Pancreas (tissue), 10 donors: ENCODE data around the gene ID3. TPM values are rescaled to one million over a fixed set of nuclear protein-coding genes. Genes with fewer than 3 reads are reported as not detected.

ENCODE experiments used
- ATAC-seq, 4 donors: fragments of 200-7000 bp; cut with Tn5 transposase; one replicate each; pipeline versions ENCODE4 v1.8.0 to v1.9.1; 2020; ENCODE audit warnings: mild to moderate bottlenecking in 4 of 4, moderate library complexity in 4 of 4
- DNase-seq, 6 donors: peaks; one replicate each; pipeline ENCODE4 v3.0.0-alpha.2; 2020
- FAIRE-seq: peaks from 2 replicates; lab custom pipeline; 2012; peaks lifted over from hg19 to GRCh38; lab: Jason Lieb, UNC
- H3K27ac ChIP-seq, 4 donors: fragments of 200-600 bp; sonication (generic); 1 replicate in 3 of 4; 2 replicates in 1 of 4; pipeline versions ENCODE4 v1.5.0 to v1.8.0; 2020
- H3K27me3 ChIP-seq, 4 donors: fragments of 200-600 bp; one replicate each; pipeline ENCODE4 v1.8.0; 2021
- H3K36me3 ChIP-seq, 3 donors: fragments of 200-600 bp; sonication (generic) in 1 of 3; one replicate each; pipeline versions ENCODE4 v1.5.0 to v1.8.0; 2020 to 2021
- H3K4me1 ChIP-seq, 3 donors: fragments of 200-600 bp; one replicate each; pipeline ENCODE4 v1.8.0; 2021
- H3K4me3 ChIP-seq, 4 donors: fragments of 200-600 bp; sonication (generic) in 2 of 4; one replicate each; pipeline versions ENCODE4 v1.5.0 to v1.8.0; 2020 to 2021
- H3K9me3 ChIP-seq, 4 donors: fragments of 200-600 bp; one replicate each; pipeline ENCODE4 v1.8.0; 2021
- CTCF ChIP-seq, 4 donors: fragments of 200-600 bp; sonication (generic) in 3 of 4; IDR thresholded peaks; one replicate each; pipeline versions ENCODE4 v1.5.0 to v1.8.0; 2021; ENCODE audit warnings: antibody characterized with exemption in 4 of 4
- WGBS, 2 donors: extraction: QIAGEN DNeasy Blood & Tissue Kit; methylation state at CpG; one replicate each; pipeline ENCODE4 v1.1.7; 2013; 5-methylcytosine and 5-hydroxymethylcytosine counted together
- intact Hi-C, 3 donors: fragments of 100-400 bp; cut with DNase I; formaldehyde crosslinking; loops; one replicate each; pipeline versions ENCODE4 v1.11.1 to v1.14.2; 2022
- polyA plus RNA-seq, 2 donors: library from polyadenylated mRNA; stranded (reverse); fragments of 200-250 nt; gene quantifications; one replicate each; pipeline ENCODE4 v1.2.3, GENCODE V29; 2013
- total RNA-seq, 6 donors: library from RNA; stranded (reverse); fragmentation: NEBNext Ultra II Directional in 4 of 6; extraction: Animal tissue kit (Norgen Biotek cat#: 25700) in 4 of 6; gene quantifications; one replicate each; pipeline versions ENCODE4 v1.2.1 to v1.2.4, GENCODE V29; 2021 to 2023
- donor health status: healthy with polysubstance abuse.
- donor health status: DM: no; HTN: no; CAD: no; lungs with moderate emphysema.
- donor health status: DM: no; HTN: no; CAD: no.
- donor health status: control.
- donor health status: control.
- donor health status: Bipolar disorder and iron deficiency.
- donor health status: DM: yes; HTN: yes; CAD: no.
- donor health status: DM: no; HTN: no; CAD: no.
- donor health status: DM: no; HTN: no; CAD: no.
- donor health status: DM: yes; HTN: yes; CAD: no.

ID3 gene
- total and polyA plus RNA-seq, 8 donors, result 16.6 to 54.0 (median 36.8) TPM

GRCh38 chr1:23539698-23540266 lies 19.5 kb downstream of the ID3 start:
- Histone ChIP-seq H3K4me1 (peaks cover 0 to 7% (median 0%) of the 10 kb centered on the region in 3 donors), H3K36me3 (no peaks in the 10 kb centered on the region), H3K27ac (no peak overlapping the region), H3K4me3 (peak overlapping the region in 1 of 4 donors; percentile 21), H3K9me3 (no peaks in the 10 kb centered on the region), H3K27me3 (no peaks in the 10 kb centered on the region)
- ATAC-seq (peak; percentile 91 to 95 (median 94)), FAIRE-seq (no peak), DNase-seq (peak; percentile 79 to 93 (median 85))
- intact Hi-C loops, result loop anchor here in 1 of 3 donors (10.0 kb wide), 1 partner anchor 95 kb away; no protein-coding TSS in a partner anchor
- TF ChIP-seq CTCF (IDR thresholded peaks at IDR 0.05), result peak; percentile 76 to 90 (median 89)
- WGBS, 2 donors, result 4% methylated on average over 16 of the region's 16 CpGs

GRCh38 chr1:23537296-23537973 lies 21.9 kb downstream of the ID3 start:
- DNase-seq, result no peak
- intact Hi-C loops, result no loop called here
- Histone ChIP-seq H3K4me3 (no peak overlapping the region), H3K4me1 (peaks cover 0 to 7% (median 0%) of the 10 kb centered on the region in 3 donors), H3K36me3 (no peaks in the 10 kb centered on the region), H3K27ac (no peak overlapping the region), H3K27me3 (no peaks in the 10 kb centered on the region), H3K9me3 (no peaks in the 10 kb centered on the region)
- no peak for TF ChIP-seq CTCF (IDR thresholded peaks at IDR 0.05)
- no peak for FAIRE-seq
- no peak for ATAC-seq
- 70 to 81% methylated on average over 9 of the region's 9 CpGs for WGBS, 2 donors

- no peaks in the 10 kb centered on the region for H3K9me3 ChIP-seq
- H3K27ac ChIP-seq, result no peak overlapping the region
- intact Hi-C loops, result no loop called here
- ATAC-seq, result peak in 1 of 4 donors; percentile 11
- no peak for FAIRE-seq
- WGBS, 2 donors, result 85 to 90% methylated on average over 6 of the region's 6 CpGs
- no peaks in the 10 kb centered on the region for H3K27me3 ChIP-seq
- H3K4me3 ChIP-seq, result no peak overlapping the region
- DNase-seq, result no peak
- H3K4me1 ChIP-seq, result peaks cover 7 to 11% (median 7%) of the 10 kb centered on the region in 3 donors
- H3K36me3 ChIP-seq, result no peaks in the 10 kb centered on the region
- no peak for TF ChIP-seq CTCF (IDR thresholded peaks at IDR 0.05)
These were observed 25.9 kb downstream of the ID3 start for GRCh38 chr1:23533246-23534023.

GRCh38 chr1:23531562-23532094 lies 27.7 kb downstream of the ID3 start:
- Histone ChIP-seq H3K9me3 (no peaks in the 10 kb centered on the region), H3K36me3 (no peaks in the 10 kb centered on the region), H3K4me3 (peak overlapping the region in 2 of 4 donors; percentile 16 to 71), H3K27me3 (no peaks in the 10 kb centered on the region), H3K27ac (no peak overlapping the region), H3K4me1 (peaks cover 7 to 18% (median 7%) of the 10 kb centered on the region in 3 donors)
- no peak for FAIRE-seq
- intact Hi-C loops, result no loop called here
- peak in 1 of 4 donors; percentile 29 for ATAC-seq
- DNase-seq, result no peak
- 36 to 39% methylated on average over 5 of the region's 5 CpGs for WGBS, 2 donors
- TF ChIP-seq CTCF (IDR thresholded peaks at IDR 0.05), result no peak
